Fibroblast of the aortic adventitia (primary cell): ENCODE data around the gene IQGAP1. TPM values are rescaled to one million over a fixed set of nuclear protein-coding genes. Genes with fewer than 3 reads are reported as not detected.

ENCODE experiments used
- DNase-seq: peaks from one replicate; pipeline ENCODE4 v3.0.0-alpha.2; 2010; ENCODE audit warnings: low read depth
- H3K4me3 ChIP-seq: 2 replicates; pipeline ENCODE4 v1.5.1; 2011; ENCODE audit warnings: low read depth, mild to moderate bottlenecking, control low read depth, low read length, moderate library complexity
- CTCF ChIP-seq: IDR thresholded peaks from 2 replicates; pipeline ENCODE4 v1.5.1; 2011; ENCODE audit warnings: mild to moderate bottlenecking, low read length, control low read depth, inconsistent platforms; ENCODE audit not compliant: insufficient read depth
- total RNA-seq: library from RNA; depleted of rRNA; stranded (reverse); fragments of >200 nt; gene quantifications from 2 replicates; pipeline ENCODE4 v1.2.3, GENCODE V29; 2012; ENCODE audit warnings: low replicate concordance

Gene IQGAP1
- total RNA-seq, 1 donor, result 289 TPM

GRCh38 chr15:90423801-90424319, 35.8 kb downstream of the IQGAP1 start:
- no peak overlapping the region for H3K4me3 ChIP-seq
- TF ChIP-seq CTCF, result no peak
- no peak for DNase-seq

DNA sequence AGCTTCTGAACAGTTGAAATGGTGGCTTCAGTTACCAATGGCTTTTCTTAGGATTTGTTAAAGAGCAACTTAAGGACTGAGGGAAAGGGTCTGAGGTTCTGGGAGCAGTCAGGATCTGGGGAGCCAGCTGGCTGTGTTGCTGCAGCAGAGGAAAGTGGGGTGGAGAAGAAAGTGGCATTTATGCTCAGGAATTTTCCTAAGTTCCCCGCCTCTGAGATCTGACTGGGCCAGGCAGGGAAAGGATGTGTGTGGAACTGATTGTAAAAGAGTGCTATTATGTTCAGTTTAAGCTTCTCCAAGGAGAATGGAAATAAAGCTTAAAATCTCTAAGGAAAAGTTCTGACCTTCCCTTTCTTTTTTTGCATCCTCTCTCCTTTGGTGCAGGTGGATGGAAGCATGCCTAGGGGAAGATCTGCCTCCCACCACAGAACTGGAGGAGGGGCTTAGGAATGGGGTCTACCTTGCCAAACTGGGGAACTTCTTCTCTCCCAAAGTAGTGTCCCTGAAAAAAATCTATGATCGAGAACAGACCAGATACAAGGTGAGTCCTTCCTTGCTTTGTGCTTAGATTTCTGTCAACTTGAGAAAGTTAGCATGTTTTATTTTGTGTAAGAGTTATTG, 37.8 kb downstream of the IQGAP1 start:
- DNase-seq, result no peak
- TF ChIP-seq CTCF, result no peak
- no peak overlapping the region for H3K4me3 ChIP-seq

GRCh38 chr15:90427185-90427584, 39.1 kb downstream of the IQGAP1 start:
- no peak for TF ChIP-seq CTCF
- no peak for DNase-seq
- H3K4me3 ChIP-seq, result no peak overlapping the region

GRCh38 chr15:90432253-90432652, 44.2 kb downstream of the IQGAP1 start:
- no peak for TF ChIP-seq CTCF
- H3K4me3 ChIP-seq, result no peak overlapping the region
- no peak for DNase-seq

GRCh38 chr15:90435652-90436337, 47.8 kb downstream of the IQGAP1 start:
- no peak for DNase-seq
- H3K4me3 ChIP-seq, result no peak overlapping the region
- no peak for TF ChIP-seq CTCF

DNA sequence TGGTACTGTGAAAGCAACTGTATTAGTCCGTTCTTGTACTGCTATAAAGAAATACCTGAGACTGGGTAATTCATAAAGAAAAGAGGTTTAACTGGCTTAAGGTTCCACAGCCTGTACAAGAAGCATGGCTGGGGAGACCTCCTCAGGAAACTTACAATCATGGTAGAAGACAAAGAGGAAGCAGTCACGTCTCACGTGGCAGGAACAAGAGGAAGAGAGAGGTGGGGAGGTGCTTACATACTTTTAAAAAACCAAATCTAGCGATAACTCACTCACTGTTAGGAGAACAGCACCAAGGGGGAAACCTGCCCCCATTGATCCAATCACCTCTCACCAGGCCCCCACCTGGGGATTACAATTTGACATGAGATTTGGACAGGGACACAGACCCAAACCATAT, 48.9 kb downstream of the IQGAP1 start:
- no peak for TF ChIP-seq CTCF
- no peak overlapping the region for H3K4me3 ChIP-seq
- DNase-seq, result no peak
